ENCODE measurements around the gene DGCR6L.

DNA sequence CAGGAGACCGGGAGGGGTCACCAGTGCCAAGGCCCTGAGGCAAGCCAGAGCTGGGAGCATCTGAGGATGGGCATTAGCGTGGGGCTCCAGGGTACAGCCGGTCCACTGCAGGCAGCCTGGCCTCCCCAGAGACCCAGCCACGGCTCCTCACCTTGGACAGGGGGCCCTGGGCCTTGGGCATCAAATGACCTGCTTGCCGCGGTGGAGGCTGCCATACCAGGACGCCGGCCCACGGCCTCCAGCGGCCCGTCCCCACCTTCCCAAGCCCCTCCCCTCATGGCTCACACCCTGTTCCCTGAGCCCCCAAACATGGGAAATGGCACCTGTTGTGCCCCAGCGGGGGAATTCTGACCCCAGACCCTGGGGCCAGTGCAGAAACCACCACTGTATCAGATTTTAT, 39.0 kb downstream of the DGCR6L start:
- TF ChIP-seq, protein P1, sequence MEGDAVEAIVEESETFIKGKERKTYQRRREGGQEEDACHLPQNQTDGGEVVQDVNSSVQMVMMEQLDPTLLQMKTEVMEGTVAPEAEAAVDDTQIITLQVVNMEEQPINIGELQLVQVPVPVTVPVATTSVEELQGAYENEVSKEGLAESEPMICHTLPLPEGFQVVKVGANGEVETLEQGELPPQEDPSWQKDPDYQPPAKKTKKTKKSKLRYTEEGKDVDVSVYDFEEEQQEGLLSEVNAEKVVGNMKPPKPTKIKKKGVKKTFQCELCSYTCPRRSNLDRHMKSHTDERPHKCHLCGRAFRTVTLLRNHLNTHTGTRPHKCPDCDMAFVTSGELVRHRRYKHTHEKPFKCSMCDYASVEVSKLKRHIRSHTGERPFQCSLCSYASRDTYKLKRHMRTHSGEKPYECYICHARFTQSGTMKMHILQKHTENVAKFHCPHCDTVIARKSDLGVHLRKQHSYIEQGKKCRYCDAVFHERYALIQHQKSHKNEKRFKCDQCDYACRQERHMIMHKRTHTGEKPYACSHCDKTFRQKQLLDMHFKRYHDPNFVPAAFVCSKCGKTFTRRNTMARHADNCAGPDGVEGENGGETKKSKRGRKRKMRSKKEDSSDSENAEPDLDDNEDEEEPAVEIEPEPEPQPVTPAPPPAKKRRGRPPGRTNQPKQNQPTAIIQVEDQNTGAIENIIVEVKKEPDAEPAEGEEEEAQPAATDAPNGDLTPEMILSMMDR (IDR thresholded peaks at IDR 0.05) = no peak
- no peak for TF ChIP-seq POLR2AphosphoS5 (IDR thresholded peaks at IDR 0.05; ENCODE audit: insufficient read depth in 1 of 2, low read depth in 1 of 2)
